Activated naive CD4-positive, alpha-beta T cell treated with anti-CD3 and anti-CD28 coated beads, Interleukin-2, amount 50 U/mL, for 24 hours (primary cell): ENCODE measurements around the gene WASF2.
"Not testable (repeated sequence)": the region's sequence is repeated elsewhere in the genome, so short reads cannot be mapped to it uniquely, and the experiment has no call there.

Experiments used
- H3K27ac Mint-ChIP-seq: one replicate; pipeline ENCODE4 v1.8.0; 2021; ENCODE audit warnings: mild to moderate bottlenecking, mixed read lengths
- H3K27me3 Mint-ChIP-seq: one replicate; pipeline ENCODE4 v1.8.0; 2021; ENCODE audit warnings: mixed read lengths
- H3K36me3 Mint-ChIP-seq: one replicate; pipeline ENCODE4 v1.8.0; 2021; ENCODE audit warnings: mixed read lengths
- H3K4me1 Mint-ChIP-seq: one replicate; pipeline ENCODE4 v1.8.0; 2021; ENCODE audit warnings: mixed read lengths
- H3K4me3 Mint-ChIP-seq: one replicate; pipeline ENCODE4 v1.8.0; 2021; ENCODE audit warnings: mild to moderate bottlenecking, mixed read lengths
- H3K9me3 Mint-ChIP-seq: one replicate; pipeline ENCODE4 v1.8.0; 2021; ENCODE audit warnings: mixed read lengths

WASF2 gene

DNA sequence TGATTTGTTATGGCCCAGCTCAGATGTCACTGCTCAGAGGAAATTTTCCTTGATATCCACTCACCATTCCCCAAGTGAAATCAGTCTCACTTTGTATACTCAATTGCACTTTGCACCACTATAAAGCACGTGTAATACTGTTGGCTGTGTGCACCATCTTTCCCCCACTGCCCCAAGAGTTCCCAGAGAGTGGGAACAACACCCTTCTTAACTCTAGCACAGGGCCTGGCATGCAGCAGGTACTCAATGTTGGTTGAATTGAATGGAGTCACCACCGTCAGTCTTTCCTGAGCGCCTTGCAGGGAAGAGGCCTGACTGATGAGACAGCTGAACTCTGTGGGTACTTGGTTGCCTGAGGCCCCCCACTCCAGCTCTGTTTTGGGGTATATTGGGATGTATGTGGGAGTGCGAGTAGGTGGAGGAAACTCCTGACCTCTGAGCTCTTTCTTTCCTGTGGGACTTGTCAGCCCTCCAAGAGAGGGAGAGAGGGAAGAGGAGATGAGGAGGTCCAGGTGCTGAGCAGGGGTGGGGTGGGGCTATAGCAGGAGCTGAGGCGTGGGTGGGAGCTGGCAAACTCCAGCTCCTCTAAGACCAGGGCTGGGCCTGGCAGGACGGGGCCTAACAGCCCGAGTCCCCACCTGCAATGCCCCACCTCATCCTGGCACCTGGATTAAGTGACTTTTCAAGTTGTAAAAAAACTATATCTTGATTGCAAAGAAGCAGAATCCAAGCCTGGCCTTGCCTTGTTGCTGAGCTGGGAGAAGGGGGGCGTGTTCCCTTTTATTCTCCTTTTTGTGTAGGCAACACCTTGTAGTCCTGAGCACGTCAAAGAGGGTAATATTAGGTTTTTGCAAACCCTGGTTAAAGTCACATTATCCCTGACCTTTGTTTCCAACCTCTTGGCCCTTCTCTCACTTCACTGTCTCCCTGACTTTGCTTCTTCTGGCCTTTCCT, 19.4 kb upstream of the WASF2 start:
- Mint-ChIP-seq H3K4me3 (no peak overlapping the region), H3K27me3 (no peaks in the 10 kb centered on the region), H3K36me3 (no peaks in the 10 kb centered on the region), H3K9me3 (no peaks in the 10 kb centered on the region), H3K4me1 (no peaks in the 10 kb centered on the region), H3K27ac (no peak overlapping the region)

DNA sequence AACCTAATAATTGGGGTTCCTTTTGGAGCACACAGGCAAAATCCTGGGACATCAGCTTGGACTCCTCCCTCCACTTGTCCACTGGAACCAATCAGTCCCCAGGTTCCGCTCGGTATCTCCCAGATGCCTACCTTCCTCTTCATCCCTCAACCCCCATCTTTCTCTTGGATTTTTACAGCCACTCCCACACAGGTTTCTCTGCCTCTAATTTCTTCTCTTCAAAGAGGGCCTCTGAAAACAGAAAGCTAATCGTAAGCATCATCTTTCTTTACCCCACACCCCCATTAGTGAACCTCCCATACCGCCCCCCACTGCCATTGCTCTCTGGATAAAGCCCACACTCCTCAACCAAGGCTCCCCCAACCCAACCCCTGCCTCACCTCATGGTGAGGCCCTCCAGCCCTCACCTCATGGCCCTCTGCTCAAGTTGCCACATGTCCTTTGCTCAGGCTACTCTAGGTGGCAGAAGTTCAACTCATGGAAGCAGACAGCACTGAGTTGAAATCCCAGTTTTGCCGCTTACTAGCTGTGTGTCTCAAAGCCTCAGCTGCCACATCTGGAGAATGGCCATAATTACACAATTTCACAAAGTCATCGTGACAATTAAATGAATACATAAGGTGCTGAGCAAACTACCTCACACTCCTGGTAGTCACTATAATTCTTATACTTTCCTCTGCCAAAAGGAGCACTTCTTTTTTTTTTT, 18.1 kb upstream of the WASF2 start:
- Mint-ChIP-seq H3K4me3 (no peak overlapping the region), H3K27me3 (no peaks in the 10 kb centered on the region), H3K4me1 (no peaks in the 10 kb centered on the region), H3K36me3 (no peaks in the 10 kb centered on the region), H3K9me3 (no peaks in the 10 kb centered on the region), H3K27ac (no peak overlapping the region)

DNA sequence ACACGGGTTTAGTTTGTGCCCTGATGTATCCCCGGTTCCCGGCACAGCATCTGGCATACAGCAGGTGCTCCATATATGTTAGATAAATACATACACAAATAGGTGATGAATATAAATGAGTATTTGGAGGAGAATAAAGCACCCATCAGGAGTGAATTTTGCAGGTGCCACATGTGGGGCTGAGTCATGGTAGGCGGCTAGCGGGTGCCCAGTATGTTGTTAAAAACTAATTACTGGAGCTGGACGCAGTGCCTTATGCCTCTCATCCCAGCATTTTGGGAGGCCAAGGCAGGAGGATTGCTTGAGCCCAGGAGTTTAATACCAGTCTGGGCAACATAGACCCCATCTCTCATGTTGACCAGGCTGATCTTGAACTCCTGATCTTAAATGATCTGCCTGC, 16.7 kb upstream of the WASF2 start:
- no peak overlapping the region for H3K27ac Mint-ChIP-seq
- H3K36me3 Mint-ChIP-seq, result no peaks in the 10 kb centered on the region
- no peaks in the 10 kb centered on the region for H3K4me1 Mint-ChIP-seq
- H3K9me3 Mint-ChIP-seq, result no peaks in the 10 kb centered on the region
- no peak overlapping the region for H3K4me3 Mint-ChIP-seq
- no peaks in the 10 kb centered on the region for H3K27me3 Mint-ChIP-seq

DNA sequence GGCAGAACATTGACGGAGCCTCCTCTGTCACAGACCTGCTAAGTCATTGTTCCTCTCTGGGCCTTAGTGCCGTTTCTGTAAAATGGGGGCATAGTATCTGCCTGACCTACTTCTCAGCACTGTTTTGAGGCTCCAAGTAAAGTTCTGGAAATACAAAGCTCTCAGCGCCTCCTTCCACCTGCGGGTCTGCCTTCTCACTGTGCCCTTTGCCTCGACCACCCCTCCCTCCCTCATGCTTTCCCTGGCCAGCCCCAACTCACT, 15.4 kb upstream of the WASF2 start:
- no peaks in the 10 kb centered on the region for H3K4me1 Mint-ChIP-seq
- H3K27me3 Mint-ChIP-seq, result no peaks in the 10 kb centered on the region
- no peak overlapping the region for H3K27ac Mint-ChIP-seq
- no peak overlapping the region for H3K4me3 Mint-ChIP-seq
- no peaks in the 10 kb centered on the region for H3K36me3 Mint-ChIP-seq
- H3K9me3 Mint-ChIP-seq, result no peaks in the 10 kb centered on the region

DNA sequence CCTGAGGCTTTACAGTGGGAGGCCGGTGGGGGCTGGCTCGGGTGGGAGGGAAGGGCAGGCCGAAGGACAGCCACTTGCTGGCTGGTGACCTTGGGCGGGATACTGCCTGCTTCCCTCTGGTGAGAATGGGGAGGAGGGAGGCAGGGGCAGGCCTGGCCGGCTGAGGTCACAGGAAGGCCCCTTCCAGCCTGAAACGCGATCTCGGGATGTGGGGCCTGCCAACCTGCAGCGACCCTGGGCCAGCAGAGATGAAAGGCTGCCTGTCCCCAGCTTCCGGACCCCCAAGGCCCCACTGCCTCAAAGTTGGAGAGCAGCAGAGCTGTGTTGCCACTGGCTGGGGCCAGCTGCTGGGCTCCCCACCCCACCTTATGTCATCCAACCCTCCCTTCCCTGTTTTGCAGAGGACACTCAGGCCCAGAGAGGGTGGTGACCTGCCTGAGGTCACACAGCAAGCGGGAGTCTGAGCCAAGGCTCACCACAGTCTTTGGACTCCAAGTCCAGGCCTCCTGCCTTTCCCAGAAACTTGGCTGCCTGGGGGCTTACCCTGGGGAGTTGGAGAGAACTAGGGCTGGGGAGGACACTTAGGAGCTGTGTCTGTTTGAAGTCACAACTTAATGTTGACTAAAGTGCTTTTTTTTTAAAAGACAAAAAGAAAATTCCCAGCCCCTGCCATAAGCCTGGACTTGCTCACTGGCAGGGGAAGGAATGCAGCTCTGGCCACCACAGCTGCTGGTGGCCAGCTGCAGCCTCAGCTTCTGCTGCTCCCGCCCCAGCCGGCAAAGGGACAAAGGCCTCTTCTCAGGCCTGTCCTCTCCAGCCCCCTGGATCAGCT, 14.8 kb upstream of the WASF2 start:
- Mint-ChIP-seq H3K4me3 (no peak overlapping the region), H3K36me3 (no peaks in the 10 kb centered on the region), H3K27me3 (no peaks in the 10 kb centered on the region)

DNA sequence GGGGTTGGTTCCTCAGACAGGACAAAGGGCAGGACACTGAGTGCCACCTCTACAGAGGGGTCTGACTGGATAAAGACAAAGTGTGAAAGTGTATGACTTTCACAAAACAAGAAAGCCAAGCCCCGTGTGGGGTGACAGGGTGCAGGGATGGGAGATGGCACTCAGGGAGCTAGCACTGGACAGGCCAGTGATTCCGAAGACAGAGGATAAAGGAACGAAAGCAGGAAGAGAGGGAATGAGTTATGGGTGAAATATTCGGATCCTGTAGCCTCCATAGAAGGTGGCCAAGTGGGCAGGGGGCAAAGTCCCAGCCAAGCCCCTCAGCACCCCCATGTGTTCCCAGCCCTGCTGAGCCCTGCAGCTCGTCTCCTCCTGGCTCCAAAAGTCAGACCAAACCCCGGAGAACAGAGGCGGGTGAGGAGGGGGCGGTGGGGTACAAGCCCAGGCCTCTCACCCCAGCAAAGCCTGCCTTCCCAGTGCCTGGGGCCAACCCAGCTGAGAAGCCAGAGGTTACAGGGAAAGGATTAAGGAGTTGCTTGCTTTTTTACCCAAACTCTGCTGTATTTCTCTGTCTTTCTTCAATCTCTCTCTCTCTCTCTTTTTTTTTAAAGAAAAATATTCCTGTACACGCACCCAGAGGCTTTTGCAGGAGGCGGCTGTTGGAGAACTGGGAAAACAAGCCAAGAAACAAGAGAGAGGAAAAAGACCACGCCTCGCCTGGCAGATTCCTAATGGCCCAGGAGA, 14.0 kb upstream of the WASF2 start:
- Mint-ChIP-seq H3K4me3 (no peak overlapping the region), H3K27me3 (no peaks in the 10 kb centered on the region), H3K4me1 (no peaks in the 10 kb centered on the region), H3K27ac (no peak overlapping the region), H3K9me3 (no peaks in the 10 kb centered on the region), H3K36me3 (no peaks in the 10 kb centered on the region)

More for the DNA sequence above, 14.8 kb upstream of the WASF2 start:
- no peak overlapping the region for H3K27ac Mint-ChIP-seq
- no peaks in the 10 kb centered on the region for H3K9me3 Mint-ChIP-seq
- no peaks in the 10 kb centered on the region for H3K4me1 Mint-ChIP-seq

DNA sequence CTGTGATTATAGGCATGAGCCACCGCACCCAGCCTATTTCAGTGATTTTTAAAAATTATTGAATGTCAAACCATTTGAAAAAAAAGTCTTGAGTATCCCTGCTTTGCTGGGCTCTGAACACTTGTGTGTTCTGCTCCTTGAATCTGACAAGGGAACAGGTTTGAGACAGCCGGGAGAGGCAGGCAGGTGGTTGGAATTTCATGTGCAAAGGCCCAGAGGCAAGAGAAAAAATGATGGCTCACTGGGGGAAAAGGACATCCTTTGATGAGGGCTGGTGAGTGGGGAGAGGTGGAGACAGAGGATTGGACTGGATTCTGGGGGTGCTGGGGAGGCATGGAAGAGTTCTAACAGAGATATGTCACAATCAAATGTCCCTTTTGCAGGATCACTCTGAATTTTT, 13.1 kb upstream of the WASF2 start:
- Mint-ChIP-seq H3K27me3 (no peaks in the 10 kb centered on the region), H3K27ac (peak overlapping the region; percentile 35), H3K36me3 (no peaks in the 10 kb centered on the region), H3K9me3 (no peaks in the 10 kb centered on the region), H3K4me3 (no peak overlapping the region), H3K4me1 (no peaks in the 10 kb centered on the region)

DNA sequence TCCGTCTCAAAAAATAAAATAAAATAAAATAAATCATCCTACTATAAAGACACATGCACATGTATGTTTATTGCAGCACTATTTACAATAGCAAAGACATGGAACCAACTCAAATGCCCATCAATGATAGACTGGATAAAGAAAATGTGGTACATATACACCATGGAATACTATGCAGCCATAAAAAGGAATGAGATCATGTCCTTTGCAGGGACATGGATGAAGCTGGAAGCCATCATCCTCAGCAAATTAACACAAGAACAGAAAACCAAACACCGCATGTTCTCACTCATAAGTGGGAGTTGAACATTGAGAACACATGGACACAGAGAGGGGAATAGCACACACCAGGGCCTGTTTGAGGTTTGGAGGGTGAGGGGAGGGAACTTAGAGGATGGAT, 11.2 kb upstream of the WASF2 start:
- not testable (repeated sequence) for H3K27me3 Mint-ChIP-seq, H3K36me3 Mint-ChIP-seq, H3K27ac Mint-ChIP-seq, H3K9me3 Mint-ChIP-seq, H3K4me3 Mint-ChIP-seq, H3K4me1 Mint-ChIP-seq

DNA sequence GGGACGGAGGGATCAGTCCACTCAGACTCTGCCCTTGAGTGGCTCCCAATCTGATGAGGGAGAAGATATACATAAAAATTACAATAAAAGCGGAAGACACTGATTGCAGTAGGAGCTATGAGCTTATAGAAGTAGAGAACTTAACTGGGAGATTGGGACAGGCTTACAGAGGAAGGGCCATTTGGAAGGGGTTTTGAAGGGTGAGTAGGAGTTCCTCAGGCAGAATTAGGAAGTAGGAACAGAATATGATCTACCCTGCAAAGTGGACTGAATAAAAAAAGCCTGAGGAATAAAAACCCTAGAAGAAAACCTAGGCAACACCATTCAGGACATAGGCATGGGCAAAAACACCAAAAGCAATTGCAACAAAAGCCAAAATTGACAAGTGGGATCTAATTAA, 9.2 kb upstream of the WASF2 start:
- Mint-ChIP-seq H3K4me1 (no peaks in the 10 kb centered on the region), H3K4me3 (no peak overlapping the region), H3K36me3 (no peaks in the 10 kb centered on the region), H3K9me3 (no peaks in the 10 kb centered on the region), H3K27me3 (no peaks in the 10 kb centered on the region), H3K27ac (no peak overlapping the region)

DNA sequence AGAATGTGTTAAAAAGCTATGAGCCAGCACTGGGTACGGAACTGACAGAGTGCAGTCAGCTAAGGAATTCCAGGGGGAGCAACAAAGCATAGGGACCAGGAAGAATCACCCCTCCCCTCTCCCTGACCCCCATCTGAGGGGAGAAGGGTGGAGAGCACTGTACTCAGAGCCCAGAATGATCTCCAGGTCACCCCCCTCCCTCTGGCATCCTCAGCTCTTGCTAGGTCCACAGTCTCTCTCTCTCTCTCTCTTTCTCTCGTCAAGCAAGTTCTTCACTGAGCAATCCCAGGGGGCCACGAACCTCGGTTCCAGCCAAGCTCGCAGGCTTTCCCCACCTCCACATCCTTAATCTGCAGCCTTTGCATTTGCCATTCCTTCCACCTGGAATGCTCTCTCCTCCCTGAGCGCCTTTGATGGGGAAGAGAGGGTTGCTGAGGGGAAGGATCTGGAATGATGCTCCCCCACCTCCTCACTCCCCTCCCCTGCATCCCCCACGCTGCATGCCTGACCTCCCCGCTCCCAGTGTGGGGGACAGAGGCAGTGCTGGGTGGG, 6.7 kb upstream of the WASF2 start:
- H3K27me3 Mint-ChIP-seq, result no peaks in the 10 kb centered on the region
- H3K9me3 Mint-ChIP-seq, result no peaks in the 10 kb centered on the region
- peaks cover 4% of the 10 kb centered on the region for H3K4me1 Mint-ChIP-seq
- no peaks in the 10 kb centered on the region for H3K36me3 Mint-ChIP-seq
- H3K4me3 Mint-ChIP-seq, result no peak overlapping the region
- H3K27ac Mint-ChIP-seq, result no peak overlapping the region

DNA sequence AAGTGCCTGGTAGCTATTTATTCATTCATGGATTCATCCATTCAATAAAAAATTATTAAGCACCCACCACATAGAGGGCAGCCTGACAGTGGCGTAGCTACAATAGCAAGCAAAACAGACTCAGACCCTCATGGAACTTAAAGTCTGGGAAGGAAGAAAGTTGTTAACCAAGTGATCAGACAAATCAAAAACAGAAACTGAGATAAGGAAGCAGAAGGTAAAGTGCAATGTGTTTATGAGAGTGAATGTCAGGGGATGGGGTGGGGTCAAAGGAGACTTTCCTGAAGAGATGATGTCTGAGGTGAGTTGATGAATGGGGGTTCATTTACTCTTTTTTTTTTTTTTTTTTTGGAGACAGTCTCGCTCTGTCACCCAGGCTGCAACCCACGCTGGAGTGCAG, 2.8 kb upstream of the WASF2 start:
- no peak overlapping the region for H3K27ac Mint-ChIP-seq
- no peak overlapping the region for H3K4me3 Mint-ChIP-seq
- H3K4me1 Mint-ChIP-seq, result peaks cover 23% of the 10 kb centered on the region
- H3K9me3 Mint-ChIP-seq, result no peaks in the 10 kb centered on the region
- no peaks in the 10 kb centered on the region for H3K36me3 Mint-ChIP-seq
- H3K27me3 Mint-ChIP-seq, result no peaks in the 10 kb centered on the region

DNA sequence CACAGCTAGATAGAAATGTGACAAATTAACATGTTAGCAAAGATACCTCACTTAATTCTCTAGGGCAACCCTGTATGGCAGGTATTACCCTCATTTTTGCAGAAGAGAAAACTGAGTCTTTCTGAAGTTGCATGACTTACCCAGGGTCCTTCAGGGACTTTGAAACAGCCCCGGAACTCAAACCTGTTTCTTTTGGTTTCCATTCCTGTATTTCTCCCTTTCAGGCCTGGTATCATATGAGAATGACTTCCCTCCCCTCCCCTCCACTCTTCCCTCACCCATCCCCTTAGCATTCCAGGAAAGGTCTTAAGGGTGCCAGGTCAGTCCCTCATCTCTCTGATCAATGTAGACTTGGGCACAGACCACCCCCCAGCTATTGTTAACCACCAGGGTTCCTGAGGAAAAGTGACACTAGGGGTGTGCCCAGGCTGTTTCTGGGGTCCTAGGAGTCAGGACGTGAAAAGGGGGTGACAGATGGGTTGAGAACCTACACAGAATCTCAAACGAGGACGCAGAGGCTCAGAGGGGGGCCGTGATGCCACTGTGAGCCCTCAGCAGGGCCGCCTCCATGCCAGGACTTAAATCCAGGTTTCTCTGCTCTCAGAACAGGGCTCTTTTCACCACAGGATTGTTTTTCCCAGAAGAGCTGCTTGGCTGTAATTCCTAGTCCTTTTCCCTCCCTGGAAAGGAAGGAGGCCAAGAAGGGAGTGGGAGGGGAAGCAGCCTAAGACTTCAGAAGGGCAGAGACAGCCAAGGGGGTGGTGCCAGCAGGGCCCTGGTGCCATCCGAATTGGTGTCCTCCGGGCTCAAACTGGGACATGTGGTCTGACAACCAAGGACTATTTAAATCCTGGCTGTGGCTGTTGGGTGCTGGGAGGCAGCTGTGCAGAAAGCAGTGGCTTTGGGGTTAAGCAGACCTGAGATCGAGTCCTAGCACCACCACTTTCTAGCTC, 2.1 kb upstream of the WASF2 start:
- H3K27ac Mint-ChIP-seq, result no peak overlapping the region
- H3K9me3 Mint-ChIP-seq, result no peaks in the 10 kb centered on the region

DNA sequence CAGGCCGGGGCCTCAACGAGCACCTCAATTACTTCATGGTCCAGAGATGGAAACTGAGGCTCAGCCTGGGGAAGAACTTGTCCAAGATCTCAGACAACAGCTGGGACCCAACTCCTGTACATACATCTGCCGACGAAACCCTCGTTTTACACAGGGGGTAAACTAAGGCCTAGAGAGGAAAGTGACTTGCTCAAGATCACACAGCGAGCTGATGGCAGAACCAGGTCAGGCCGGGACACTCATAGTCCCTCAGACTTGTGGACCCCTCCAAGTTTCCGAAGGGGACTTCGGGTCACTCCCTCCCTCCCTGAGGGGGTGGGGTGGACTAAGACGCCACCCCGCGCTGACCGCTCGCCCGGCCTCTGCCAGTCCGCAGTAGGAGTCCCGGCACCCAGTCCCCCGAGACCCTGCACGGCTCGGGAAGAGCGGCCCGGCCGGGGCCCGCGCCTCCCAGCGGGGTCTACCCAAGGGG, 430 bp downstream of the WASF2 start:
- Mint-ChIP-seq H3K27ac (peak overlapping the region; percentile 94), H3K36me3 (no peaks in the 10 kb centered on the region), H3K9me3 (no peaks in the 10 kb centered on the region), H3K4me3 (peak overlapping the region; percentile 95), H3K4me1 (peaks cover 40% of the 10 kb centered on the region), H3K27me3 (no peaks in the 10 kb centered on the region)

More for the DNA sequence above, 2.1 kb upstream of the WASF2 start:
- no peaks in the 10 kb centered on the region for H3K36me3 Mint-ChIP-seq
- H3K4me3 Mint-ChIP-seq, result peak overlapping the region; percentile 26
- H3K27me3 Mint-ChIP-seq, result no peaks in the 10 kb centered on the region
- H3K4me1 Mint-ChIP-seq, result peaks cover 24% of the 10 kb centered on the region
